ENCODE data around the gene NKD1. TPM values are rescaled to one million over a fixed set of nuclear protein-coding genes. Genes with fewer than 3 reads are reported as not detected.

The NKD1 gene
- total RNA-seq, 4 donors from 2014 or later = 1.8 to 9.1 (median 2.6) TPM

GRCh38 chr16:50628156-50628802 is 80.1 kb downstream of the NKD1 start:
- Histone ChIP-seq H3K36me3 (peaks cover 12% of the 10 kb centered on the region), H3K9me3 (no peaks in the 10 kb centered on the region), H3K4me3 (no peak overlapping the region), H3K27me3 (no peaks in the 10 kb centered on the region), H3K27ac (no peak overlapping the region), H3K4me1 (peaks cover 17% of the 10 kb centered on the region)
- TF ChIP-seq CTCF (IDR thresholded peaks at IDR 0.05) = no peak
- DNase-seq (ENCODE audit: low spot score in 2 of 2) = no peak
- 92% methylated on average over 7 of the region's 9 CpGs for whole genome bisulfite sequencing

GRCh38 chr16:50629334-50629733 is 81.1 kb downstream of the NKD1 start:
- 94% methylated on average over 4 of the region's 4 CpGs for WGBS
- peaks cover 14% of the 10 kb centered on the region for H3K36me3 ChIP-seq
- H3K4me3 ChIP-seq = no peak overlapping the region

GRCh38 chr16:50630394-50631020 is 82.3 kb downstream of the NKD1 start:
- WGBS = 92% methylated on average over 8 of the region's 11 CpGs
- TF ChIP-seq POLR2A (IDR thresholded peaks at IDR 0.05) (no peak), EP300 (IDR thresholded peaks at IDR 0.05) (no peak), CTCF (IDR thresholded peaks at IDR 0.05) (no peak), POLR2AphosphoS5 (IDR thresholded peaks at IDR 0.05) (no peak)
- H3K4me1 ChIP-seq = peaks cover 11% of the 10 kb centered on the region
- DNase-seq (ENCODE audit: low spot score in 2 of 2) = no peak
- H3K36me3 ChIP-seq = peaks cover 14% of the 10 kb centered on the region
- no peaks in the 10 kb centered on the region for H3K9me3 ChIP-seq
- H3K27ac ChIP-seq = no peak overlapping the region
- H3K27me3 ChIP-seq = no peaks in the 10 kb centered on the region
- no peak overlapping the region for H3K4me3 ChIP-seq

More at GRCh38 chr16:50629334-50629733, 81.1 kb downstream of the NKD1 start:
- TF ChIP-seq CTCF (IDR thresholded peaks at IDR 0.05) (no peak), EP300 (IDR thresholded peaks at IDR 0.05) (no peak), POLR2A (IDR thresholded peaks at IDR 0.05) (no peak), POLR2AphosphoS5 (IDR thresholded peaks at IDR 0.05) (no peak)
- Histone ChIP-seq H3K27me3 (no peaks in the 10 kb centered on the region), H3K9me3 (no peaks in the 10 kb centered on the region), H3K27ac (no peak overlapping the region), H3K4me1 (peaks cover 13% of the 10 kb centered on the region)
- no peak for DNase-seq (ENCODE audit: low spot score in 2 of 2)

GRCh38 chr16:50631249-50631984 is 83.2 kb downstream of the NKD1 start:
- peaks cover 14% of the 10 kb centered on the region for H3K36me3 ChIP-seq
- no peak for DNase-seq (ENCODE audit: low spot score in 2 of 2)
- H3K4me3 ChIP-seq = no peak overlapping the region
- TF ChIP-seq POLR2A (IDR thresholded peaks at IDR 0.05) (no peak), EP300 (IDR thresholded peaks at IDR 0.05) (no peak)
- 76% methylated on average over 6 of the region's 8 CpGs for WGBS
- peaks cover 11% of the 10 kb centered on the region for H3K4me1 ChIP-seq
- H3K27me3 ChIP-seq = no peaks in the 10 kb centered on the region
- no peaks in the 10 kb centered on the region for H3K9me3 ChIP-seq
- H3K27ac ChIP-seq = no peak overlapping the region

GRCh38 chr16:50631985-50632576 is 83.9 kb downstream of the NKD1 start:
- no peak for DNase-seq (ENCODE audit: low spot score in 2 of 2)
- Histone ChIP-seq H3K4me1 (peaks cover 5% of the 10 kb centered on the region), H3K27me3 (no peaks in the 10 kb centered on the region), H3K4me3 (no peak overlapping the region), H3K27ac (no peak overlapping the region), H3K36me3 (peaks cover 14% of the 10 kb centered on the region), H3K9me3 (no peaks in the 10 kb centered on the region)
- TF ChIP-seq CTCF (IDR thresholded peaks at IDR 0.05) (no peak), POLR2A (IDR thresholded peaks at IDR 0.05) (no peak), EP300 (IDR thresholded peaks at IDR 0.05) (no peak), POLR2AphosphoS5 (IDR thresholded peaks at IDR 0.05) (no peak)
- 92% methylated on average over 22 of the region's 22 CpGs for WGBS
